ENCODE results near the gene KRT83.
A peak's percentile ranks its signal among the peaks of the same experiment; 100 is the strongest.

Gene KRT83

GRCh38 chr12:52360106-52360662, 39.0 kb upstream of the KRT83 start:
- H3K4me3 ChIP-seq (ENCODE audit: low read depth, low read length): no peak overlapping the region
- no peak for TF ChIP-seq CTCF (IDR thresholded peaks at IDR 0.05; ENCODE audit: borderline replicate concordance, insufficient read depth, low read depth, low read length)

GRCh38 chr12:52359621-52360061, 38.4 kb upstream of the KRT83 start:
- no peak overlapping the region for H3K4me3 ChIP-seq (ENCODE audit: low read depth, low read length)
- no peak for TF ChIP-seq CTCF (IDR thresholded peaks at IDR 0.05; ENCODE audit: borderline replicate concordance, insufficient read depth, low read depth, low read length)

- peak; percentile 23; the same call in 1 of the 2 replicates for TF ChIP-seq CTCF (IDR thresholded peaks at IDR 0.05; ENCODE audit: borderline replicate concordance, insufficient read depth, low read depth, low read length)
- no peak overlapping the region for H3K4me3 ChIP-seq (ENCODE audit: low read depth, low read length)
These were observed 37.6 kb upstream of the KRT83 start for GRCh38 chr12:52358575-52359350.

GRCh38 chr12:52356762-52357580, 35.8 kb upstream of the KRT83 start:
- TF ChIP-seq CTCF (IDR thresholded peaks at IDR 0.05; ENCODE audit: borderline replicate concordance, insufficient read depth, low read depth, low read length): no peak
- H3K4me3 ChIP-seq (ENCODE audit: low read depth, low read length): no peak overlapping the region

- H3K4me3 ChIP-seq (ENCODE audit: low read depth, low read length): no peak overlapping the region
- TF ChIP-seq CTCF (IDR thresholded peaks at IDR 0.05; ENCODE audit: borderline replicate concordance, insufficient read depth, low read depth, low read length): no peak
These were observed 35.0 kb upstream of the KRT83 start for GRCh38 chr12:52356031-52356761.

- no peak overlapping the region for H3K4me3 ChIP-seq (ENCODE audit: low read depth, low read length)
- no peak for TF ChIP-seq CTCF (IDR thresholded peaks at IDR 0.05; ENCODE audit: borderline replicate concordance, insufficient read depth, low read depth, low read length)
These were observed 34.0 kb upstream of the KRT83 start for GRCh38 chr12:52355176-52355575.

Measured in GM12875 (cell line).